DND-41 (cell line): Measurements from ENCODE around the gene EYS.

Source experiments
- EZH2 ChIP-seq: IDR thresholded peaks from 3 replicates; pipeline ENCODE4 v1.6.1; 2012; ENCODE audit warnings: borderline replicate concordance, low read depth, mild to moderate bottlenecking, moderate library complexity, low read length, inconsistent platforms; ENCODE audit not compliant: severe bottlenecking
- TF ChIP-seq, protein P1 (sequence below): IDR thresholded peaks from 2 replicates; pipeline ENCODE4 v1.5.1; 2012; ENCODE audit warnings: borderline replicate concordance, low read length, moderate library complexity, mild to moderate bottlenecking; ENCODE audit not compliant: poor library complexity, severe bottlenecking; ENCODE audit errors: extremely low read depth

- TF ChIP-seq, protein P1, sequence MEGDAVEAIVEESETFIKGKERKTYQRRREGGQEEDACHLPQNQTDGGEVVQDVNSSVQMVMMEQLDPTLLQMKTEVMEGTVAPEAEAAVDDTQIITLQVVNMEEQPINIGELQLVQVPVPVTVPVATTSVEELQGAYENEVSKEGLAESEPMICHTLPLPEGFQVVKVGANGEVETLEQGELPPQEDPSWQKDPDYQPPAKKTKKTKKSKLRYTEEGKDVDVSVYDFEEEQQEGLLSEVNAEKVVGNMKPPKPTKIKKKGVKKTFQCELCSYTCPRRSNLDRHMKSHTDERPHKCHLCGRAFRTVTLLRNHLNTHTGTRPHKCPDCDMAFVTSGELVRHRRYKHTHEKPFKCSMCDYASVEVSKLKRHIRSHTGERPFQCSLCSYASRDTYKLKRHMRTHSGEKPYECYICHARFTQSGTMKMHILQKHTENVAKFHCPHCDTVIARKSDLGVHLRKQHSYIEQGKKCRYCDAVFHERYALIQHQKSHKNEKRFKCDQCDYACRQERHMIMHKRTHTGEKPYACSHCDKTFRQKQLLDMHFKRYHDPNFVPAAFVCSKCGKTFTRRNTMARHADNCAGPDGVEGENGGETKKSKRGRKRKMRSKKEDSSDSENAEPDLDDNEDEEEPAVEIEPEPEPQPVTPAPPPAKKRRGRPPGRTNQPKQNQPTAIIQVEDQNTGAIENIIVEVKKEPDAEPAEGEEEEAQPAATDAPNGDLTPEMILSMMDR: no peak
- no peak for TF ChIP-seq EZH2
Measured at GRCh38 chr6:65055545-65055944, 651.5 kb downstream of the EYS start.
